Fibroblast of lung (primary cell): ENCODE results near the gene HHAT. TPM values are rescaled to one million over a fixed set of nuclear protein-coding genes. Genes with fewer than 3 reads are reported as not detected.
A peak's percentile ranks its signal among the peaks of the same experiment; 100 is the strongest.

Source experiments
- DNase-seq, 2 donors: peaks; one replicate each; pipeline versions ENCODE4 v3.0.0 to v3.0.0-alpha.2; 2010; ENCODE audit warnings: low read depth in 2 of 2
- H2AFZ ChIP-seq: 2 replicates; pipeline ENCODE4 v1.5.1; 2012; ENCODE audit warnings: low read length, control low read depth, inconsistent platforms
- H3K27ac ChIP-seq: 2 replicates; pipeline ENCODE4 v1.5.1; 2011; ENCODE audit warnings: low read length, control low read depth; ENCODE audit not compliant: insufficient read depth
- H3K27me3 ChIP-seq: 2 replicates; pipeline ENCODE4 v1.5.1; 2011; ENCODE audit warnings: mild to moderate bottlenecking, low read length; ENCODE audit not compliant: control insufficient read depth, insufficient read depth
- H3K36me3 ChIP-seq: 2 replicates; pipeline ENCODE4 v1.5.1; 2011; ENCODE audit warnings: low read length; ENCODE audit not compliant: control insufficient read depth, insufficient read depth
- H3K4me1 ChIP-seq: 2 replicates; pipeline ENCODE4 v1.5.1; 2011; ENCODE audit warnings: low read length; ENCODE audit not compliant: control insufficient read depth, insufficient read depth; ENCODE audit errors: extremely low read depth
- H3K4me2 ChIP-seq: 2 replicates; pipeline ENCODE4 v1.5.1; 2011; ENCODE audit warnings: low read length, control low read depth; ENCODE audit not compliant: insufficient read depth; ENCODE audit errors: extremely low read depth
- H3K4me3 ChIP-seq, 4 experiments: fragments of 200-600 bp in 1 of 4; sonication (generic) in 1 of 4; replicated peaks in 1 of 4; 2 replicates each; pipeline ENCODE4 v1.5.1; 2011 to 2016; ENCODE audit warnings: low read length in 4 of 4, low read depth in 3 of 4, mild to moderate bottlenecking in 3 of 4, control low read depth in 2 of 4, inconsistent platforms in 1 of 4, mixed read lengths in 1 of 4; ENCODE audit not compliant: insufficient read depth in 1 of 4; ENCODE audit errors: control extremely low read depth in 1 of 4
- H3K79me2 ChIP-seq: 2 replicates; pipeline ENCODE4 v1.5.1; 2012; ENCODE audit warnings: mild to moderate bottlenecking, low read length, inconsistent platforms; ENCODE audit not compliant: control insufficient read depth, insufficient read depth
- H3K9ac ChIP-seq: 2 replicates; pipeline ENCODE4 v1.5.1; 2011; ENCODE audit warnings: mild to moderate bottlenecking, low read length, control low read depth; ENCODE audit not compliant: insufficient read depth
- H3K9me3 ChIP-seq: 2 replicates; pipeline ENCODE4 v1.5.1; 2012; ENCODE audit warnings: low read depth, low read length; ENCODE audit not compliant: control insufficient read depth, insufficient read depth
- H4K20me1 ChIP-seq: 2 replicates; pipeline ENCODE4 v1.5.1; 2011; ENCODE audit warnings: low read length; ENCODE audit not compliant: control insufficient read depth, insufficient read depth; ENCODE audit errors: extremely low read depth
- CTCF ChIP-seq, 2 donors: IDR thresholded peaks in 1 of 2; conservative IDR thresholded peaks in 1 of 2; 1 replicate in 1 of 2; 2 replicates in 1 of 2; pipeline ENCODE4 v1.5.1; 2011 to 2012; ENCODE audit warnings: low read length in 2 of 2, control low read depth in 1 of 2, inconsistent platforms in 1 of 2, low read depth in 1 of 2, mild to moderate bottlenecking in 1 of 2
- EZH2 ChIP-seq: IDR thresholded peaks from 2 replicates; pipeline ENCODE4 v1.5.1; 2012; ENCODE audit warnings: low read length, control low read depth, mild to moderate bottlenecking; ENCODE audit errors: missing control alignments
- polyA plus RNA-seq, 2 donors: library from polyadenylated mRNA; depleted of rRNA in 1 of 2; stranded (reverse) in 1 of 2; unstranded in 1 of 2; fragments of >200 nt; gene quantifications; 2 replicates each; pipeline ENCODE4 v1.2.1, GENCODE V29; 2011 to 2012; ENCODE audit warnings: missing spikeins in 1 of 2
- total RNA-seq: library from RNA; depleted of rRNA; stranded (reverse); fragments of >200 nt; gene quantifications from 2 replicates; pipeline ENCODE4 v1.2.1, GENCODE V29; 2014

HHAT gene
- total and polyA plus RNA-seq, 2 donors (not counting 1 experiment from before 2014, with no cell fraction given), result 3.6 to 4.8 TPM

- Histone ChIP-seq H2AFZ (no peak overlapping the region), H3K27ac (no peak overlapping the region), H3K9ac (no peak overlapping the region), H3K27me3 (no peaks in the 10 kb centered on the region), H3K36me3 (no peaks in the 10 kb centered on the region), H3K4me2 (no peak overlapping the region), H3K79me2 (no peaks in the 10 kb centered on the region), H3K9me3 (no peaks in the 10 kb centered on the region), H3K4me3 (no peak overlapping the region), H4K20me1 (no peaks in the 10 kb centered on the region), H3K4me1 (no peaks in the 10 kb centered on the region)
- DNase-seq, result no peak
- TF ChIP-seq CTCF (conservative IDR thresholded peaks at IDR 0.05 in 1 of 2, IDR thresholded peaks at IDR 0.05 in 1 of 2; ENCODE audit: low read depth in 1 of 2, low read length in 2 of 2) (no peak), EZH2 (no peak)
Observed at GRCh38 chr1:210626341-210626740, 297.6 kb downstream of the HHAT start.

GRCh38 chr1:210627755-210628154, 299.1 kb downstream of the HHAT start:
- H3K4me2 ChIP-seq, result no peak overlapping the region
- H3K36me3 ChIP-seq, result no peaks in the 10 kb centered on the region
- H2AFZ ChIP-seq, result no peak overlapping the region
- no peaks in the 10 kb centered on the region for H3K79me2 ChIP-seq
- no peaks in the 10 kb centered on the region for H3K4me1 ChIP-seq
- H3K9ac ChIP-seq, result no peak overlapping the region
- no peak overlapping the region for H3K4me3 ChIP-seq
- no peaks in the 10 kb centered on the region for H4K20me1 ChIP-seq
- TF ChIP-seq EZH2 (no peak), CTCF (conservative IDR thresholded peaks at IDR 0.05 in 1 of 2, IDR thresholded peaks at IDR 0.05 in 1 of 2; ENCODE audit: low read depth in 1 of 2, low read length in 2 of 2) (no peak)
- DNase-seq, result peak in 1 of 2 donors; percentile 8
- H3K27ac ChIP-seq, result no peak overlapping the region
- no peaks in the 10 kb centered on the region for H3K27me3 ChIP-seq
- no peaks in the 10 kb centered on the region for H3K9me3 ChIP-seq

GRCh38 chr1:210629276-210629675, 300.6 kb downstream of the HHAT start:
- no peaks in the 10 kb centered on the region for H3K9me3 ChIP-seq
- no peaks in the 10 kb centered on the region for H3K27me3 ChIP-seq
- H3K79me2 ChIP-seq, result no peaks in the 10 kb centered on the region
- DNase-seq, result no peak
- H3K27ac ChIP-seq, result no peak overlapping the region
- no peaks in the 10 kb centered on the region for H4K20me1 ChIP-seq
- H2AFZ ChIP-seq, result no peak overlapping the region
- TF ChIP-seq EZH2, result no peak
- no peak for TF ChIP-seq CTCF (conservative IDR thresholded peaks at IDR 0.05 in 1 of 2, IDR thresholded peaks at IDR 0.05 in 1 of 2; ENCODE audit: low read depth in 1 of 2, low read length in 2 of 2)
- H3K4me2 ChIP-seq, result no peak overlapping the region
- no peak overlapping the region for H3K4me3 ChIP-seq
- H3K36me3 ChIP-seq, result no peaks in the 10 kb centered on the region
- no peak overlapping the region for H3K9ac ChIP-seq
- H3K4me1 ChIP-seq, result no peaks in the 10 kb centered on the region
